HepG2 (cell line): ENCODE results near the gene IGFLR1. TPM values are rescaled to one million over a fixed set of nuclear protein-coding genes. Genes with fewer than 3 reads are reported as not detected.
A peak's percentile ranks its signal among the peaks of the same experiment; 100 is the strongest.

Experiments
- HES4 ChIP-seq: sonication (generic); formaldehyde crosslinking; IDR thresholded peaks from 2 replicates; pipeline ENCODE4 v1.9.0; 2021; ENCODE audit warnings: mild to moderate bottlenecking, missing genetic modification reagents, borderline replicate concordance
- HOMEZ ChIP-seq: IDR thresholded peaks from 2 replicates; pipeline ENCODE4 v1.6.1; 2016; ENCODE audit warnings: low read depth
- KIAA2018 ChIP-seq: sonication (generic); formaldehyde crosslinking; IDR thresholded peaks from 2 replicates; pipeline ENCODE4 v1.5.0; 2020; ENCODE audit warnings: mild to moderate bottlenecking, missing genetic modification reagents, borderline replicate concordance
- KLF12 ChIP-seq: sonication (generic); formaldehyde crosslinking; IDR thresholded peaks from 2 replicates; pipeline ENCODE4 v1.4.0; 2020; ENCODE audit warnings: missing genetic modification reagents, borderline replicate concordance
- KLF15 ChIP-seq: sonication (generic); formaldehyde crosslinking; IDR thresholded peaks from 2 replicates; pipeline ENCODE4 v1.8.1; 2023; ENCODE audit warnings: borderline replicate concordance, mild to moderate bottlenecking, inconsistent platforms, missing genetic modification reagents, mixed read lengths
- RERE ChIP-seq: IDR thresholded peaks from 2 replicates; pipeline ENCODE4 v1.6.1; 2016; ENCODE audit warnings: low read depth, missing genetic modification reagents, missing compliant biosample characterization
- ZBTB44 ChIP-seq: sonication (generic); formaldehyde crosslinking; IDR thresholded peaks from 2 replicates; pipeline ENCODE4 v1.4.0; 2020; ENCODE audit warnings: missing genetic modification reagents
- ZNF256 ChIP-seq: sonication (generic); formaldehyde crosslinking; conservative IDR thresholded peaks from 2 replicates; pipeline ENCODE4 v1.4.0; 2020; ENCODE audit warnings: missing genetic modification reagents
- ZNF260 ChIP-seq: sonication (generic); formaldehyde crosslinking; IDR thresholded peaks from 2 replicates; pipeline ENCODE4 v1.4.0; 2020; ENCODE audit warnings: missing genetic modification reagents, low read depth, mild to moderate bottlenecking, borderline replicate concordance
- ZNF441 ChIP-seq: sonication (generic); formaldehyde crosslinking; IDR thresholded peaks from 2 replicates; pipeline ENCODE4 v1.7.0; 2021; ENCODE audit warnings: missing genetic modification reagents, borderline replicate concordance
- polyA plus RNA-seq, 8 experiments: library from polyadenylated mRNA; depleted of rRNA in 3 of 8; stranded (reverse) in 7 of 8; unstranded in 1 of 8; fragments of >200 nt; fragmentation: Illumina TruSeq in 4 of 8; extraction: Trizol in 4 of 8; gene quantifications; 2 replicates each; pipeline versions ENCODE4 v1.2.1 to v1.2.3, GENCODE V29; 2011 to 2016; ENCODE audit warnings: low read depth in 4 of 8, missing spikeins in 1 of 8, mixed read lengths in 1 of 8; ENCODE audit not compliant: insufficient read depth in 1 of 8
- total RNA-seq, 5 experiments: library from RNA; depleted of rRNA; stranded (reverse); fragments of >200 nt; fragmentation: Illumina TruSeq; extraction: Trizol; gene quantifications; 2 replicates each; pipeline ENCODE4 v1.2.3, GENCODE V29; 2016; ENCODE audit warnings: low read depth in 1 of 5

IGFLR1 gene
- total and polyA plus RNA-seq, 2 of the 13 experiments (the other 11 are each of a cell fraction or from before 2014, with no cell fraction given) = 5.4 to 8.9 TPM

GRCh38 chr19:35748106-35749020 lies 6.1 kb upstream of the IGFLR1 start, which contains the start of gene LIN37 (continued):
- TF ChIP-seq KIAA2018 (no peak), KLF12 (CRISPR knock-in tag) (peak; percentile 66; the same call in 1 of the 2 replicates), RERE (CRISPR knock-in tag) (no peak), ZNF260 (CRISPR knock-in tag) (no peak), KLF15 (CRISPR knock-in tag) (no peak), ZNF441 (no peak), HES4 (CRISPR knock-in tag) (no peak), ZBTB44 (CRISPR knock-in tag) (no peak), HOMEZ (CRISPR knock-in tag) (no peak), ZNF256 (CRISPR knock-in tag) (no peak)
